ENCODE results near the gene TIPIN.
A peak's percentile ranks its signal among the peaks of the same experiment; 100 is the strongest.

Gene TIPIN

GRCh38 chr15:66296186-66296585 lies 60.3 kb downstream of the TIPIN start:
- DNase-seq: no peak

- no peak for DNase-seq
Observed at GRCh38 chr15:66294932-66295235, 61.6 kb downstream of the TIPIN start.

GRCh38 chr15:66294157-66294931 lies 62.1 kb downstream of the TIPIN start:
- DNase-seq: peak; percentile 65

GRCh38 chr15:66293419-66294156 lies 62.9 kb downstream of the TIPIN start, which contains the start of gene DIS3L:
Gene DIS3L (plus strand): TSS chr15:66293568. CDS start chr15:66293597, 29 bp downstream.
- DNase-seq: peak; percentile 86

- no peak for DNase-seq
Observed at GRCh38 chr15:66292571-66293418, 63.7 kb downstream of the TIPIN start.

- no peak for DNase-seq
Observed at GRCh38 chr15:66291816-66292570, 64.5 kb downstream of the TIPIN start.

- no peak for DNase-seq
Observed at GRCh38 chr15:66290518-66290917, 66.0 kb downstream of the TIPIN start.

GRCh38 chr15:66290007-66290406 lies 66.5 kb downstream of the TIPIN start:
- no peak for DNase-seq

GRCh38 chr15:66288551-66289185 lies 67.8 kb downstream of the TIPIN start:
- no peak for DNase-seq

GRCh38 chr15:66288093-66288492 lies 68.4 kb downstream of the TIPIN start:
- DNase-seq: no peak

GRCh38 chr15:66287461-66288057 lies 68.9 kb downstream of the TIPIN start:
- DNase-seq: no peak
